Neuronal stem cell (in vitro differentiated cells): Measurements from ENCODE around the gene MMUT.
"Not testable (repeated sequence)": the region's sequence is repeated elsewhere in the genome, so short reads cannot be mapped to it uniquely, and the experiment has no call there.

Source experiments
- DNase-seq: peaks from one replicate; pipeline ENCODE4 v3.0.0-alpha.2; 2013; ENCODE audit warnings: low spot score
- H2AFZ ChIP-seq: one replicate; pipeline ENCODE4 v1.6.1; 2013; ENCODE audit warnings: mild to moderate bottlenecking, low read length, inconsistent platforms
- H2AK5ac ChIP-seq: 2 replicates; pipeline ENCODE4 v1.6.1; 2013; ENCODE audit warnings: low read depth, mild to moderate bottlenecking, inconsistent platforms, low read length, moderate library complexity, mixed read lengths
- H2BK120ac ChIP-seq: 2 replicates; pipeline ENCODE4 v1.6.1; 2013; ENCODE audit warnings: low read depth, mild to moderate bottlenecking, inconsistent platforms, low read length, moderate library complexity, mixed read lengths
- H2BK12ac ChIP-seq: one replicate; pipeline ENCODE4 v1.6.1; 2013; ENCODE audit warnings: low read length, inconsistent platforms
- H2BK15ac ChIP-seq: 2 replicates; pipeline ENCODE4 v1.6.1; 2013; ENCODE audit warnings: mild to moderate bottlenecking, low read length, inconsistent platforms, mixed read lengths
- H2BK5ac ChIP-seq: one replicate; pipeline ENCODE4 v1.6.1; 2013; ENCODE audit warnings: inconsistent platforms, mild to moderate bottlenecking, low read length, moderate library complexity
- H3K14ac ChIP-seq: one replicate; pipeline ENCODE4 v1.6.1; 2013; ENCODE audit warnings: low read length, inconsistent platforms
- H3K18ac ChIP-seq: 2 replicates; pipeline ENCODE4 v1.6.1; 2013; ENCODE audit warnings: low read length, inconsistent platforms
- H3K23ac ChIP-seq: 2 replicates; pipeline ENCODE4 v1.6.1; 2013; ENCODE audit warnings: low read depth, mild to moderate bottlenecking, mixed read lengths, low read length, inconsistent platforms; ENCODE audit not compliant: poor library complexity
- H3K27ac ChIP-seq: replicated peaks from 3 replicates; pipeline ENCODE4 v1.5.1; 2013; ENCODE audit warnings: low read length, inconsistent platforms
- H3K27me3 ChIP-seq, 3 experiments: 2 replicates each; pipeline ENCODE4 v1.6.1; 2013; ENCODE audit warnings: low read length in 3 of 3, mild to moderate bottlenecking in 2 of 3, inconsistent platforms in 1 of 3, low read depth in 1 of 3, mixed read lengths in 1 of 3, moderate library complexity in 1 of 3; ENCODE audit not compliant: control insufficient read depth in 3 of 3, insufficient read depth in 3 of 3
- H3K36me3 ChIP-seq, 2 donors: replicated peaks in 1 of 2; 2 replicates each; pipeline ENCODE4 v1.6.1; 2013; ENCODE audit warnings: low read length in 2 of 2; ENCODE audit not compliant: control insufficient read depth in 2 of 2, insufficient read depth in 2 of 2
- H3K4ac ChIP-seq: 2 replicates; pipeline ENCODE4 v1.6.1; 2013; ENCODE audit warnings: inconsistent platforms, mild to moderate bottlenecking, low read length, moderate library complexity
- H3K4me1 ChIP-seq, 2 donors: 1 replicate in 1 of 2; 2 replicates in 1 of 2; pipeline ENCODE4 v1.6.1; 2013; ENCODE audit warnings: low read length in 2 of 2, low read depth in 1 of 2; ENCODE audit not compliant: control insufficient read depth in 2 of 2, insufficient read depth in 1 of 2
- H3K4me2 ChIP-seq: one replicate; pipeline ENCODE4 v1.6.1; 2013; ENCODE audit warnings: mild to moderate bottlenecking, low read length, inconsistent platforms; ENCODE audit not compliant: insufficient read depth, poor library complexity, severe bottlenecking
- H3K4me3 ChIP-seq, 2 donors: 2 replicates each; pipeline ENCODE4 v1.5.1; 2013; ENCODE audit warnings: low read length in 2 of 2, mild to moderate bottlenecking in 2 of 2, inconsistent platforms in 1 of 2, moderate library complexity in 1 of 2
- H3K79me1 ChIP-seq: one replicate; pipeline ENCODE4 v1.6.1; 2013; ENCODE audit warnings: low read depth, mild to moderate bottlenecking, inconsistent platforms, low read length, moderate library complexity
- H3K9ac ChIP-seq: one replicate; pipeline ENCODE4 v1.6.1; 2013; ENCODE audit warnings: mild to moderate bottlenecking, low read depth, low read length, inconsistent platforms; ENCODE audit not compliant: poor library complexity
- H3K9me3 ChIP-seq, 2 donors: replicated peaks in 1 of 2; 2 replicates each; pipeline versions ENCODE3 to v1.6.1; 2013; ENCODE audit warnings: low read length in 2 of 2, mild to moderate bottlenecking in 2 of 2, inconsistent platforms in 1 of 2, low read depth in 1 of 2, mixed read lengths in 1 of 2, moderate library complexity in 1 of 2; ENCODE audit not compliant: control insufficient read depth in 2 of 2, insufficient read depth in 1 of 2
- H4K8ac ChIP-seq: one replicate; pipeline ENCODE4 v1.6.1; 2013; ENCODE audit warnings: low read depth, mild to moderate bottlenecking, inconsistent platforms, low read length, moderate library complexity
- H4K91ac ChIP-seq: one replicate; pipeline ENCODE4 v1.6.1; 2013; ENCODE audit warnings: low read length, low read depth, mild to moderate bottlenecking, inconsistent platforms; ENCODE audit not compliant: poor library complexity
- WGBS, 2 donors: extraction: QIAGEN DNeasy Blood & Tissue Kit; methylation state at CpG; one replicate each; pipeline ENCODE4 v1.1.7; 2013; ENCODE audit warnings: missing lambda C conversion rate in 2 of 2, mixed read lengths in 1 of 2; ENCODE audit not compliant: insufficient read length in 2 of 2, insufficient replicate concordance in 1 of 2; ENCODE audit errors: extremely low coverage in 2 of 2; 5-methylcytosine and 5-hydroxymethylcytosine counted together

MMUT gene

DNA sequence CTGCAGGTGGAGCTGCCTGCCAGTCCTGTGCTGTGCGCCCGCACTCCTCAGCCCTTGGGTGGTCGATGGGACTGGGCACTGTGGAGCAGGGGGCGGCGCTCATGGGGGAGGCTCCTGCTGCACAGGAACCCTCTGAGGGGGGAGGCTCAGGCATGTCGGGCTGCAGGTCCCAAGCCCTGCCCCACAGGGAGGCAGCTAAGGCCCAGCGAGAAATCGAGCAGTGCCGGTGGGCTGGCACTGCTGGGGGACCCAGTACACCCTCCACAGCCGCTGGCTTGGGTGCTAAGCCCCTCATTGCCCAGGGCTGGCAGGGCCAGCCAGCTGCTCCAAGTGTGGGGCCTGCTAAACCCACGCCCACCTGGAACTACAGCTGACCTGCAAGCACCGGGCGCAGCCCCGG is 20.3 kb upstream of the MMUT start:
- H3K27ac ChIP-seq, H3K4ac ChIP-seq, H2AK5ac ChIP-seq, H3K4me3 ChIP-seq, DNase-seq, H2BK120ac ChIP-seq, H3K4me2 ChIP-seq, H2BK5ac ChIP-seq, H3K79me1 ChIP-seq, H3K23ac ChIP-seq, H3K27me3 ChIP-seq, H3K9me3 ChIP-seq, H3K14ac ChIP-seq, H2AFZ ChIP-seq, H2BK12ac ChIP-seq, H3K9ac ChIP-seq, H4K91ac ChIP-seq, H3K4me1 ChIP-seq, H4K8ac ChIP-seq, H2BK15ac ChIP-seq, H3K18ac ChIP-seq: not testable (repeated sequence)
- H3K36me3 ChIP-seq: peaks cover 5 to 83% of the 10 kb centered on the region in 2 donors
- WGBS, 2 donors: no CpG with 5 or more reads among the region's 14 CpGs

DNA sequence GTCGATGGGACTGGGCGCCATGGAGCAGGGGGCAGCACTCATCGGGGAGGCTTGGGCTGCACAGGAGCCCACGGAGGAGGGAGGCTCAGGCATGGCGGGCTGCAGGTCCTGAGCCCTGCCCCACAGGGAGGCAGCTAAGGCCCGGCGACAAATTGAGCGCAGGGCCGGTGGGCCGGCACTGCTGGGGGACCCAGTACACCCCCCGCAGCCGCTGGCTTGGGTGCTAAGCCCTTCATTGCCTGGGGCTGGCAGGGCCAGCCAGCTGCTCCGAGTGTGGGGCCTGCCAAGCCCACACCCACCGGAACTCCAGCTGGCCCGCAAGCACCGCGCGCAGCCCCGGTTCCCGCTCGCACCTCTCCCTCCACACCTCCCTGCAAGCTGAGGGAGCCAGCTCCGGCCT is 18.8 kb upstream of the MMUT start:
- not testable (repeated sequence) for H3K4me1 ChIP-seq, H4K91ac ChIP-seq, H3K18ac ChIP-seq, H3K4me3 ChIP-seq, H2AK5ac ChIP-seq, H3K23ac ChIP-seq, H3K27ac ChIP-seq, H2BK120ac ChIP-seq, H2BK5ac ChIP-seq, DNase-seq, H2BK12ac ChIP-seq, H3K9ac ChIP-seq, H3K27me3 ChIP-seq, H2BK15ac ChIP-seq, H3K79me1 ChIP-seq, H4K8ac ChIP-seq, H3K9me3 ChIP-seq, H3K14ac ChIP-seq, H2AFZ ChIP-seq, H3K4ac ChIP-seq, H3K4me2 ChIP-seq
- no CpG with 5 or more reads among the region's 22 CpGs for whole genome bisulfite sequencing, 2 donors
- peaks cover 5 to 79% of the 10 kb centered on the region in 2 donors for H3K36me3 ChIP-seq

DNA sequence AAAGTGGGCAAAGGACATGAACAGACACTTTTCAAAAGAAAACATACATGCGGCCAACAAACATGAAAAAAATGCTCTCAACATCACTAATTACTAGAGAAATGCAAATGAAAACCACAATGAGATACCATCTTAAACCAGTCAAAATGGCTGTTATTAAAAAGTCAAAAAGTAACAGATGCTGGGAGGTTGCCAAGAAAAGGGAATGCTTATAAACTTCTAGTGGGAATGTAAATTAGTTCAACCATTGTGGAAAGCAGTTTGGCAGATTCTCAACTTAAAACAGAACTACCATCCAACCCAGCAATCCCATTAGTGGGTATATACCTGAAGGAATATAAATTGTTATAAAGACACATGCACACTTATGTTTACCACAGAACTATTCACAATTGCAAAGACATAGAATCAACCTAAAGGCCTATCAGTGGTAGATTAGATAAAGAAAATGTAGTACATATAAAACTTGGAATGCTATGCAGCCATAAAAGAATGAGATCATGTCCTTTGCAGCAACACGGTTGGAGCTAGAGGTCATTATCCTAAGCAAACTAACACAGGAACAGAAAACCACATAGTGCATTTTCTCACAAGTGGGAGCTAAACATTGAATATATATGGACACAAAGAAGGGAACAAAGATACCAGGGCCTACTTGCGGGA is 16.4 kb upstream of the MMUT start:
- Histone ChIP-seq H2AFZ (no peak overlapping the region), H3K18ac (no peak overlapping the region), H3K4me1 (no peaks in the 10 kb centered on the region), H3K4ac (no peak overlapping the region), H3K4me2 (no peak overlapping the region), H2BK15ac (no peak overlapping the region), H4K91ac (no peak overlapping the region), H3K36me3 (peaks cover 5 to 56% of the 10 kb centered on the region in 2 donors), H3K4me3 (no peak overlapping the region), H3K27ac (no peak overlapping the region), H3K9me3 (no peaks in the 10 kb centered on the region), H2AK5ac (no peak overlapping the region), H3K27me3 (no peaks in the 10 kb centered on the region), H2BK12ac (no peak overlapping the region), H3K9ac (no peak overlapping the region), H2BK5ac (no peak overlapping the region), H3K23ac (no peak overlapping the region), H2BK120ac (no peak overlapping the region), H3K79me1 (no peaks in the 10 kb centered on the region), H3K14ac (no peak overlapping the region), H4K8ac (no peak overlapping the region)
- no peak for DNase-seq
- WGBS, 2 donors: no CpG with 5 or more reads among the region's 3 CpGs

DNA sequence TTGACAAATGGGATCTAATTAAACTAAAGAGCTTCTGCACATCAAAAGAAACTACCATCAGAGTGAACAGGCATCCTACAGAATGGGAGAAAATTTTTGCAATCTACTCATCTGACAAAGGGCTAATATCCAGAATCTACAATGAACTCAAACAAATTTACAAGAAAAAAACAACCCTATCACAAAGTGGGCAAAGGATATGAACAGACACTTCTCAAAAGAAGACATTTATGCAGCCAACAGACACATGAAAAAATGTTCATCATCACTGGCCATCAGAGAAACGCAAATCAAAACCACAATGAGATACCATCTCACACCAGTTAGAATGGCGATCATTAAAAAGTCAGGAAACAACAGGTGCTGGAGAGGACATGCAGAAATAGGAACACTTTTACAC is 13.5 kb upstream of the MMUT start:
- not testable (repeated sequence) for H2BK5ac ChIP-seq, H3K23ac ChIP-seq, H3K14ac ChIP-seq, H2BK120ac ChIP-seq, H3K27ac ChIP-seq, H2BK12ac ChIP-seq, H4K8ac ChIP-seq, H2BK15ac ChIP-seq, H3K18ac ChIP-seq, H4K91ac ChIP-seq, H3K27me3 ChIP-seq, H2AK5ac ChIP-seq, H3K4ac ChIP-seq, H3K9me3 ChIP-seq, H3K4me2 ChIP-seq, H3K79me1 ChIP-seq, H2AFZ ChIP-seq, H3K9ac ChIP-seq, DNase-seq, H3K4me3 ChIP-seq, H3K4me1 ChIP-seq
- H3K36me3 ChIP-seq: peaks cover 4 to 57% of the 10 kb centered on the region in 2 donors
- no CpG with 5 or more reads among the region's 2 CpGs for WGBS, 2 donors
